HG02885 (cell line): ENCODE results near the gene ACTN3.
"Not testable (repeated sequence)": the region's sequence is repeated elsewhere in the genome, so short reads cannot be mapped to it uniquely, and the experiment has no call there.

ENCODE experiments used
- ATAC-seq: cut with Tn5 transposase; IDR thresholded peaks from one replicate; pipeline ENCODE4 v1.9.1; 2021; ENCODE audit warnings: mild to moderate bottlenecking; ENCODE audit not compliant: unreplicated experiment, poor library complexity

The ACTN3 gene

GRCh38 chr11:66562907-66563583, 16.3 kb downstream of the ACTN3 start:
- ATAC-seq: no peak

- ATAC-seq: no peak
Observed at GRCh38 chr11:66563832-66564231, 17.1 kb downstream of the ACTN3 start.

GRCh38 chr11:66564538-66564937, 17.8 kb downstream of the ACTN3 start:
- no peak for ATAC-seq

GRCh38 chr11:66564984-66565383, 18.3 kb downstream of the ACTN3 start:
- ATAC-seq: no peak

- no peak for ATAC-seq
Observed at GRCh38 chr11:66566221-66566620, 19.5 kb downstream of the ACTN3 start.

GRCh38 chr11:66567787-66568123, 21.1 kb downstream of the ACTN3 start:
- no peak for ATAC-seq

- ATAC-seq: no peak
Observed at GRCh38 chr11:66568124-66568916, 21.6 kb downstream of the ACTN3 start, which contains the start of gene CTSF. Gene CTSF (minus strand): TSS chr11:66568606. CDS start chr11:66568486, 120 bp downstream.

- ATAC-seq: no peak
Observed at GRCh38 chr11:66569076-66569475, 22.4 kb downstream of the ACTN3 start.

- no peak for ATAC-seq
Observed at GRCh38 chr11:66570079-66570849, 23.6 kb downstream of the ACTN3 start.

- ATAC-seq: no peak
Observed at GRCh38 chr11:66570850-66571180, 24.1 kb downstream of the ACTN3 start.

GRCh38 chr11:66579017-66579606, 32.4 kb downstream of the ACTN3 start:
- ATAC-seq: no peak

- no peak for ATAC-seq
Observed at GRCh38 chr11:66580803-66581202, 34.1 kb downstream of the ACTN3 start.

- no peak for ATAC-seq
Observed at GRCh38 chr11:66581261-66581660, 34.6 kb downstream of the ACTN3 start.

- ATAC-seq: not testable (repeated sequence)
Observed at GRCh38 chr11:66582565-66583147, 36.0 kb downstream of the ACTN3 start.

- ATAC-seq: not testable (repeated sequence)
Observed at GRCh38 chr11:66585447-66585846, 38.7 kb downstream of the ACTN3 start.

- no peak for ATAC-seq
Observed at GRCh38 chr11:66586136-66586535, 39.4 kb downstream of the ACTN3 start.

- not testable (repeated sequence) for ATAC-seq
Observed at GRCh38 chr11:66589315-66589714, 42.6 kb downstream of the ACTN3 start.

- ATAC-seq: no peak
Observed at GRCh38 chr11:66589996-66590675, 43.4 kb downstream of the ACTN3 start.

- ATAC-seq: no peak
Observed at GRCh38 chr11:66591175-66591574, 44.5 kb downstream of the ACTN3 start.
